ENCODE measurements around the gene CFAP97D1. TPM values are rescaled to one million over a fixed set of nuclear protein-coding genes. Genes with fewer than 3 reads are reported as not detected.
A peak's percentile ranks its signal among the peaks of the same experiment; 100 is the strongest.

Gene CFAP97D1
- polyA plus RNA-seq, 1 experiment = 0.02 TPM

DNA sequence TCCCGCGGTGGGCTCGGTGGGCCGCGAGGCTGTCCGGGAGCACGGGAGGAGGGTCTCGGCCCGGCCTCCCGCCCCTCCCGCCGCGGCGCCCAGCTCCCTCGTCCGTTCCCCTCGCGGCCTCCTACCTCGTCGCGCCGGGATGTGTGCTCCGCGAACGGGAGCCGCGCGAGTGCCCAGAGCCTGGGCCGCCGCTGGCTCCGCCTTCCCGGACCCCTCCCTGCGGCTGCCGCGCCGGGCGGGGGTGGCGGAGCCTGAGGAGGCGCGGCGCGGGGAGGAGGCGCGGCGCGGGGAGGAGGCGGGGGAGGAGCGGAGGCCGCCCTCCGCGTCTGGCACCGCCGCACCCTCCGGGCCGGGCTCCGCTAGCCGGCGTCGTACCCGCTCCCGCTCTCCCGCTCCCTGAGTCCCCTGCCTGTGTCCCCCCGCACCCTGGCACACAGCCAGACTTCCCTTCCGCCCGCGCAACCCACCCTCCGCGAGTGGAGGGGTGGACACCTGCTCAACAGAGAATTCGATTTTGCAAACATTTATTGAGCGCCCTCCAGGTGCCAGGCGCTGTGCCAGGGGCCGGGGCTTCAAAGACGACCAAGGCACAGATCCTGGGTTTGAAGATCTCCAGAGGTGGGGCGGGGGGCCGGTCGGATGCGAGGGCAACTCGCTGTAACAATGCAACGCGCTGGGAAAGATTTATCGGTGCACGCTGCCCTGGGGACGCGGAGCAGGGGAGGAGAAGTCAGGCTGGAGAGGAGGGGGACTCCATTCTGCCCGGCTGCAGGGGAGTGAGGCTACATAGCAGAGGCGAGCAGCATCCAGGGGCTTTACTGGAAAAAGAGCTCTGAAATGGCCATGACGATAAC is 53.0 kb downstream of the CFAP97D1 start, which contains the start of gene MPP3:
Gene MPP3 (minus strand): TSS at position 171 of the 854 bp plus-strand sequence. CDS start 1,240 bp downstream, outside the sequence.
- Histone ChIP-seq H3K27me3 (ENCODE audit: control insufficient read depth, insufficient read depth, low read length) (peaks cover 2% of the 10 kb centered on the region), H3K9me3 (ENCODE audit: control insufficient read depth, insufficient read depth, low read length) (no peaks in the 10 kb centered on the region; the same call in 1 of the 2 replicates), H3K4me3 (ENCODE audit: low read depth, low read length) (peak within 1 kb of the TSS; percentile 70), H3K27ac (ENCODE audit: low read depth, low read length) (peak within 1 kb of the TSS; percentile 21)
- ChIA-PET CTCF (interaction anchor here (1.6 to 2.4 kb wide), 2 partner anchors 13 kb away, joined by 5 to 12 read pairs; partner anchors contain the start of gene CD300LG), POLR2A (no interaction called here)
- TF ChIP-seq, protein P1, sequence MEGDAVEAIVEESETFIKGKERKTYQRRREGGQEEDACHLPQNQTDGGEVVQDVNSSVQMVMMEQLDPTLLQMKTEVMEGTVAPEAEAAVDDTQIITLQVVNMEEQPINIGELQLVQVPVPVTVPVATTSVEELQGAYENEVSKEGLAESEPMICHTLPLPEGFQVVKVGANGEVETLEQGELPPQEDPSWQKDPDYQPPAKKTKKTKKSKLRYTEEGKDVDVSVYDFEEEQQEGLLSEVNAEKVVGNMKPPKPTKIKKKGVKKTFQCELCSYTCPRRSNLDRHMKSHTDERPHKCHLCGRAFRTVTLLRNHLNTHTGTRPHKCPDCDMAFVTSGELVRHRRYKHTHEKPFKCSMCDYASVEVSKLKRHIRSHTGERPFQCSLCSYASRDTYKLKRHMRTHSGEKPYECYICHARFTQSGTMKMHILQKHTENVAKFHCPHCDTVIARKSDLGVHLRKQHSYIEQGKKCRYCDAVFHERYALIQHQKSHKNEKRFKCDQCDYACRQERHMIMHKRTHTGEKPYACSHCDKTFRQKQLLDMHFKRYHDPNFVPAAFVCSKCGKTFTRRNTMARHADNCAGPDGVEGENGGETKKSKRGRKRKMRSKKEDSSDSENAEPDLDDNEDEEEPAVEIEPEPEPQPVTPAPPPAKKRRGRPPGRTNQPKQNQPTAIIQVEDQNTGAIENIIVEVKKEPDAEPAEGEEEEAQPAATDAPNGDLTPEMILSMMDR (IDR thresholded peaks at IDR 0.05; ENCODE audit: low read depth, low read length) = no peak
- DNase-seq (ENCODE audit: low read depth, low spot score) = no peak

GRCh38 chr17:43834106-43834505 is 53.9 kb downstream of the CFAP97D1 start:
- ChIA-PET POLR2A (no interaction called here), CTCF (interaction anchor here (1.6 kb wide), 1 partner anchor 12 kb away, joined by 5 read pairs; the partner anchor contains the start of gene CD300LG)
- TF ChIP-seq, protein P1 (IDR thresholded peaks at IDR 0.05; ENCODE audit: low read depth, low read length) = no peak
- H3K27me3 ChIP-seq (ENCODE audit: control insufficient read depth, insufficient read depth, low read length) = peaks cover 2% of the 10 kb centered on the region
- no peak for DNase-seq (ENCODE audit: low read depth, low spot score)
- H3K27ac ChIP-seq (ENCODE audit: low read depth, low read length) = no peak overlapping the region
- no peak overlapping the region for H3K4me3 ChIP-seq (ENCODE audit: low read depth, low read length)
- no peaks in the 10 kb centered on the region; the same call in 1 of the 2 replicates for H3K9me3 ChIP-seq (ENCODE audit: control insufficient read depth, insufficient read depth, low read length)

Other genes with a start within 250 kb of the CFAP97D1 start
- 6.7 and 8.0 TPM in 2 replicates for gene ETV4, start 234.1 kb upstream of the CFAP97D1 start, polyA plus RNA-seq (2011; rRNA removed)
- 0.05 and 0.07 TPM in 2 replicates for gene MEOX1, start 118.5 kb upstream of the CFAP97D1 start, polyA plus RNA-seq (2011; rRNA removed)
- not detected in 2 replicates for gene SOST, start 21.6 kb upstream of the CFAP97D1 start, polyA plus RNA-seq (2011; rRNA removed)
- 45.3 and 45.9 TPM in 2 replicates for gene DUSP3, start 1.5 kb upstream of the CFAP97D1 start, polyA plus RNA-seq (2011; rRNA removed)
- gene MPP3, start 52.7 kb downstream of the CFAP97D1 start, polyA plus RNA-seq (2011; rRNA removed) = 4.5 and 4.7 TPM in 2 replicates
- not detected in 2 replicates for gene CD300LG, start 66.7 kb downstream of the CFAP97D1 start, polyA plus RNA-seq (2011; rRNA removed)
- 2.4 and 2.5 TPM in 2 replicates for gene MPP2, start 127.1 kb downstream of the CFAP97D1 start, polyA plus RNA-seq (2011; rRNA removed)
- not detected in 2 replicates for gene PPY, start 162.0 kb downstream of the CFAP97D1 start, polyA plus RNA-seq (2011; rRNA removed)
- not detected in 2 replicates for gene PYY, start 173.5 kb downstream of the CFAP97D1 start, polyA plus RNA-seq (2011; rRNA removed)
- gene NAGS, start 224.2 kb downstream of the CFAP97D1 start, polyA plus RNA-seq (2011; rRNA removed) = 0.93 and 1.1 TPM in 2 replicates
- gene TMEM101, start 234.5 kb downstream of the CFAP97D1 start, polyA plus RNA-seq (2011; rRNA removed) = 31.3 and 35.5 TPM in 2 replicates